ENCODE results near the gene ERAP2.

Gene ERAP2

GRCh38 chr5:96934708-96935558 lies 58.6 kb downstream of the ERAP2 start:
- FAIRE-seq = no peak

DNA sequence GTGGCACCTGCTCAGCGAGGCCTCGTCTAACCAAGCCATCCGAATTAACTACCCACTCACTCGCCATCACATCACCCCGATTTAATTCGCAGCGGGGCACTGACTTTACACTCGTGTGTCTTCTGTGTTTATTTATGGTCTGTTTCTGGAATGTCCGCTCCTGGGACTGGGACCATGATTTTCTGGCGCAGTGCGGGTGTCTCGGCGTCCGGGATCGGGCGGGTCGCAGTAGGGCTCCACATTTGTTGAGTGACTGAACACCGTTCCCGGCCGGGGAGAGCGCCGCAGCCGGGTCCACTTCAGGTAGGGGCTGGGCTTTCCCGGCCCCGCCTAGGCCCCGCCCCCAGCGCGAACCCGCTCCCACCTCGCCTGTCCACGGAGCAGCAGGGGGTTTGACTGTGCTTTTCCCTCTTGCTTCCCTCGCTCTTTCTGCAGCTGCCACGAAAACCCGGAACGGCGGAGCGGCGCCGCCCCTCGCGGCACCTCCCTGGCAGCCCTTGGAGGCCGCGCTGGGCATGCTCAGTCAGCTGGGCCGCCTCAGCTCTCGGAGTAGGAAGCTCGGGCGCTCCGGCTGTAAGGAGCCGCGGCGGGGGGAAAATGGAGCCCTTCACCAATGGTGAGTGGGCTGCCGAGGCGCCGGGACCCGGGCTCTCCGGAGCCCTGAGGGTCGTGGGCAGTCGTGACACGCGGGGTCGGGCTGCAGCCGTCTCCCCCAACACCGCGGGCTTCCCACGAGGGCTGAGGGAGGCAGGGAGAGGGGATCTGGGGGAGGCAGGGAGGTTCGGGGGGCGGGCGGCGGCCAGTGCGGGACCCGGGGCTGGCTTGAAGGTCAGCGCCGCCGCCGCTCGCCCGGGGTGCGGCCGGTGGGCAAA lies 59.5 kb downstream of the ERAP2 start, which contains the start of gene LNPEP:
Gene LNPEP, plus strand, starts transcription at position 522 of the 872 bp plus-strand sequence. Its CDS starts 76 bp downstream, at position 598.
- FAIRE-seq = peak; percentile 29

DNA sequence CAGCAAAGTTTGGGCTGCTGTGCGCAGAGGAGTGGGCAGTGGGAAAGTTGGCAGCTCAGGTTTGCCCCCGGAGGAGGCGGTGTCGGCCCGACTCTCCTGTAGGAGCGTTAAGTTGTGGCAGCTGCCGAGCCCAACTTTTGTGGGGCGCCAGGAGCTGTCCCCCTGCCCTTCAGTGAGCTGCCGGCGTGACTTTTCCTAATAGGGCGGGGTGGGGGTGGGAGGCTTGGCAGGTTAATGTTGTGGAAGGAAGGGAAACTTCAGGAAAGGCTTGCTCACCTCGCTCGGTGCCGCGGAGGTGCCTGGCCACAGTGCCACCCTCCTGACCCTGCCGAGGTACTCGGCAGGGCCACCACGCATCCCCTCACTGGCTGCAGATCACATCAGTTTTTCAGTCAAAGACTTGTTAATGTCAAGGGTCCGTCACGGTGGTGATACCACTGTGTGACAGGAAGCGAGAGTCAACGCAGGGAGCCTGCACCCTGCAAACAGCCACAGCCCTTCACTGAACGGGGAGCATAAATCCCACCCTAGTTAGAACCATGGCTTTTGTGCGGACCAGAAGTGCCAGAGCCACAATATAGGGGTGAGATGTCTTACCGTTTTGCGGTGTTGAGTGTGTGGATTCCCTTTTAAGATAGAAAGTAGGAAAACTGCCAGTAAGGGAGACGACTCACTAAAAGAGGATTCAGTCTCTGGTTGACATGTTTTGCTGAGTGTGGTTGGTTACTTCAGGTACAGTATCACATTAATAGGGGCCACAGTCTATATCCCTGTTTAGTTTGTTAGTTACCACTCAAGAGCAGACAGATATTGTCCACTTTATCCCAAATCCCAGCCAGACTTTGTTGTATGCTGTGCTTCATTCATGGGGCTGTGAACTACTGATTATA lies 60.4 kb downstream of the ERAP2 start:
- FAIRE-seq = no peak

GRCh38 chr5:96940586-96940985 lies 64.3 kb downstream of the ERAP2 start:
- no peak for FAIRE-seq

DNA sequence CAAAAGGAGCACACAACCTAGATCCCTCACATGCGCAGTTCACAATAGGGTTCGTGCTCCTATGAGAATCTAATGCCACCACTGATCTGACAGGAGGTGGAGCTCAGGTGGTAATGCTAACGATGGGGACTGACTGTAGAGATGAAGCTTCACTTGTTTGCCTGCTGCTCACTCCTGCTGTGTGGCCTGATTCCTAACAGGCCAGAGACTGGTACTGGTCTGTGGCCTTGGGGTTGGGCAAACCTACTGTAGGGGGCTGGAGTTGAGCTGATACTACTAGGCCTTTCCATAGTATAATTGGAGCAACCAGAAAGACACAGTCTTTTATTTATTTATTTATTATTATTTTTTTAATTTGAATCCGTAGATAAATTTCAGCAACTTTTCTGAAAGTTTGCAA lies 64.8 kb downstream of the ERAP2 start:
- no peak for FAIRE-seq

DNA sequence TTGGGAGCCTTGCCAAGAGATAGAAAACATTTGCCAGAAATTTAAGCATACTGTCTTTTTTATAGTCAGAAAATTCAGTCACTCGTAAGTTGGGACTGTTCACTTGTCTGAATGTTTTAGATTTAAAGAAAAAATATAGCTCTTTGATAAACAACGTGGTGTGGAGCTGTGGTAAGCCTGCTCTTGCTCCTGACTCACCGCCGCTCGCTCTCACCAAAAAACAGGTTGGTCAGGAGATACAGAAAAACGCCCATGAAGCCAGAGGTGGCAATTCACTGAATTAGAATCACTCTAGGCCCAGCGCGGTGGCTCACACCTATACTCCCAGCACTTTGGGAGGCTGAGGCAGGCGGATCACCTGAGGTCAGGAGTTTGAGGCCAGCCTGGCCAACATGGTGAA lies 65.8 kb downstream of the ERAP2 start:
- FAIRE-seq = no peak

- no peak for FAIRE-seq
Observed at GRCh38 chr5:96942911-96943310, 66.6 kb downstream of the ERAP2 start.

- FAIRE-seq = no peak
Observed at GRCh38 chr5:96943799-96944198, 67.5 kb downstream of the ERAP2 start.

DNA sequence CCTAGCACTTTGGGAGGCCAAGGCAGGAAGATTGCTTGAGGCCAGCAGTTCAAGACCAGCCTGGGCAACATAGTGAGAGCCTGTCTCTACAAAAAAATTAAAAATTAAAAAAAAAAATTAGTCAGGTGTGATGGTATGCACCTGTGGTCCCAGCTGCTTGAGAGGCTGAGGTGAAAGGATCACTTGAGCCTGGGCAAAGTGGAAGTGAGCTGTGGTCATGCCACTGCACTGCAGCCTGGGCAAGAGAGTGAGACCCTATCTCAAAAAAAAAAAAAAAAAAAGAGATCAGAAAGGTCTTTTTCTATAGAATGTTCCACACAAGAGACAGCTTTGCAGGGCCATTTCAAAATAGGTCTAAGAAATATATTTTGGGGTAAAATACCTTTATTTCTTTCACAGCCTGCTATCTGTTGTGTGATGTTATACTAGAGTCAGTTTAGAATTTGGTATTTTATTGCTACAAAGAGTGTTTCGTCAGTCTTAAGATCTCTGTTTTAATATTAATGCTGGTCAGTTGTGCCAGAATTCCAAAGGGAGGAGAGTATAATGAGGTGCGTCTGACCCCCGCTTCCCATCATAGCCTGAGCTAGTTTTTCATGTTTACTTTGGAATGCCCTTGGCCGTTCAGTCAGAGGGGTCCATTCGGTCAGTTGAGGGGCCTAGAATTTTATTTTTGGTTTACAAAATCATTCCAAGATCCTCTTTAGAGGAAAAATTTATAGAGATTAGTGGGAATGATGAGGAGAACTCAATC lies 69.0 kb downstream of the ERAP2 start:
- FAIRE-seq = no peak

GRCh38 chr5:96946381-96946780 lies 70.1 kb downstream of the ERAP2 start:
- FAIRE-seq = no peak

GRCh38 chr5:96952118-96952750 lies 75.9 kb downstream of the ERAP2 start:
- no peak for FAIRE-seq

DNA sequence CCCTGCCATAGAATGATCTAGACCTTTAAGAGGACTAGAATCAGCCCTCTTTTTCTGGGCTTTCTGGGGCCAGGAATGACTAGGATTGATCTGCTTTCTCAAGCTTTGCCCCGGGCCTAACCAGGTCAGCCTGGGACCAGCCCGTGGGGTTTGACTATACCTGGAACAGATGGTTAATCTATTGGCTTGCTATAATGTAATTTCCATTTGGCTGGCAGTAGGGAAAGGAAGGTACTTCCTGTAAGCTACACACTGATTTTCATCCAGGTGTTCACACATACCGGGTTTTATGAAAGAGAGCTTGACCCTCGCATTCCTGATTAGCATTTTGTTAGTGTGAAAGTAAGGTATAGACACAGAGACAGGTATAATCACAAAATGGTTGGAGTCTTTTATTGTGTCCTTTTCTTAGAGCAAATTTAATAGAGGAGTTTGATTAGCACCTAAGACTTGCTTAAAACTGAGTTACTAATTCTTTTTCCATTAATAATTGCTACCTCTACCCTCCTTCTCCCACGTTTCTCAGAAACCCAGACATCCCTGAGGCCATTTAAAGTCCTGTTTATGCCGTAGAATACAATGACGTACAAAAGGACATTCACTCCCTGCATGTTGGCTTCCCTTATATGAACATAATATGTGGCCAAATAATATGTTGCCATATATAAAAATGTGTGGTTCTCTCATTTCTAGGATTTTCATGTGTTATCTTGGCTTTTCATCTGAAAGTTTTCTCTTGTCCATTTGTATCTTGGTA lies 76.9 kb downstream of the ERAP2 start:
- FAIRE-seq = no peak

- FAIRE-seq = no peak
Observed at GRCh38 chr5:96957254-96958049, 81.2 kb downstream of the ERAP2 start.

DNA sequence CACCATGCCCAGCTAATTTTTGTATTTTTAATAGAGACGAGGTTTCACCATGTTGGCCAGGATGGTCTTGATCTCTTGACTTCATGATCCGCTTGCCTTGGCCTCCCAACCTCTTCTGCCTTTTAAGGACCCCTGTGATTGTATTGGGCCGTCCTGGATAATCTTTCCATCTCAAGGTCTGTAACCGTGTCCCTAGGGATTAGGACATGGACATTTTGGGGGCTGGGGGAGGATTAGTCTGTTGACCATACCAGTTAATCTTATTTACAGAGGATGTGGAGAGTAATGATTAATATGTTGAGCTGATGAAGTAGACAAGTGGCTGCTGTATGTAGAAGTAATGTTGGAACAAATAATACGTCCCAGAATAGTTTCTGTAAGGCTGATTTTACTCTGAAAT lies 82.7 kb downstream of the ERAP2 start:
- no peak for FAIRE-seq

DNA sequence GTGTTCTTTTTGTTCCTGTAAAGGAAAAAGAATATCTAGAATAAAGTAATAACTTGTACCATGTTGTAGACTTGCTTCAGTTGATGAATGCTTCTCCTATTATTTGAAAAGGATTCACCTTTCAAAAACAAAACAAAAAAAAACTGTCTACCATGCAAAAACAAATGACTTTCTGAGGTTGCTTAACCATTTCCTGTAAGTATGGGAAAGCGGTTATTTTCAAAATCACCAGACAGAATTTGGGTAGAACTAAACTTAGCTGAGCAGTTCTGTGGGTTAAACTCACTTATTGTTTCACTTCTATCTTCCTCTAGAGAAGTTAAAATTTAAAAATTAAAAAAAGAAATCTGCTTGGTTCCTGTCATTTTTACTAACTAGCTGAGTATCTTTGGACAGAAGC lies 84.8 kb downstream of the ERAP2 start:
- FAIRE-seq = peak; percentile 75

DNA sequence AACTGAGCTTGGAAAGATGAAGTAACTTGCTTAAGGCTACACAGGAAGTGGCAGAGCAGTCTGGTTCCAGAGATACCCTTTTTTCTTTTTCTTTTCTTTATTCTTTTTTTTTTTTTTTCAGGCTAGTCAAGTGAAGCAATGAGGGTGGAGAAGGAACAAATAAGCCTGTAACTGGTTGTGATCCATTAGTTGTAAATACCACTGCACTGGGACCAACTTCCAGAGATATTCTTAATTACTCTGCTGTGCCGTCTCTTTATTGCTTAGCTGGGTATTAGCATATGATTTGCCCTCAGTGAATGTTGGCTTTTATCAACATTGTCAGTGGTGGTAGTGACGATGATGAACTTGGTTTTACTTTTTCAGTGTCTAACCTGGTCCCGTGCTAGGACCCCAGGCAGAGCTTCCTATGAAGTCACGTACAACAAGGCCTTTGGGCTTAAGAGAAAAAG lies 86.3 kb downstream of the ERAP2 start:
- no peak for FAIRE-seq

DNA sequence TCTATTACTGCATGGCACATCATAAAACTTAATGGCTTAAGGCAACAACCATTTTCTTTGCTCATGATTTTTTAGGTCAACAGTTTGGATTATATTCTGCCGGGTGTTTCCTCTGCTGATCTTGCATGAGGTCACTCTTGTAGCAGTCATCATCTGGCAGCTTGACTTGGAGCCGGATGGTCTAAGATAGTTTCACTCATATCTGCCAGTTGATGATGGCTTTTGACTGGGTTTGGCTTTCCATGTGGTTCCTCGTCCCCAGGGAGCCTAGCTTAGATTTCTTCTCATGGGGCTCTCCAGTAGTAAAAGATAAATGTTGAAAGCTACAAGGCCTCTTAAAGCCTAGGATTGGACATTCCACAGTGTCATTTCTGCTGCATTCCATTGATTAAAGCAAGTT lies 87.0 kb downstream of the ERAP2 start:
- FAIRE-seq = no peak

GRCh38 chr5:96966801-96967200 lies 90.5 kb downstream of the ERAP2 start:
- FAIRE-seq = no peak

GRCh38 chr5:96967400-96967799 lies 91.1 kb downstream of the ERAP2 start:
- no peak for FAIRE-seq

GRCh38 chr5:96968074-96968473 lies 91.8 kb downstream of the ERAP2 start:
- FAIRE-seq = no peak
